A673 (cell line): Measurements from ENCODE around the gene ULBP3. TPM values are rescaled to one million over a fixed set of nuclear protein-coding genes. Genes with fewer than 3 reads are reported as not detected.

Experiments
- BruUV-seq: library from RNA; stranded (reverse); fragments of 400-500 nt; replicated peaks from 2 replicates; lab custom pipeline; 2021; lab: Mats Ljungman, UMichigan
- CTCF ChIA-PET: fragments of 300-600 bp; sonication (Branson Sonifier 250); formaldehyde crosslinking; loops from one replicate; lab custom pipeline; 2022; ENCODE audit warnings: antibody characterized with exemption; lab: Charles Lee
- POLR2A ChIA-PET: fragments of 300-600 bp; sonication (Branson Sonifier 250); formaldehyde crosslinking; loops from one replicate; lab custom pipeline; 2022; ENCODE audit warnings: antibody characterized with exemption; ENCODE audit not compliant: low non-redundant PET; lab: Charles Lee
- DNase-seq: peaks from one replicate; pipeline ENCODE4 v3.0.0-alpha.2; 2015; ENCODE audit warnings: low spot score
- H3K27ac ChIP-seq: fragments of 200-600 bp; sonication (generic); 2 replicates; pipeline ENCODE4 v1.5.1; 2016; ENCODE audit warnings: mixed run types, low read depth, mild to moderate bottlenecking, mixed read lengths, antibody characterized with exemption, low read length; ENCODE audit not compliant: poor library complexity, severe bottlenecking
- H3K27me3 ChIP-seq: fragments of 200-600 bp; sonication (generic); replicated peaks from 2 replicates; pipeline ENCODE4 v1.6.1; 2017; ENCODE audit warnings: mixed run types, low read depth, mild to moderate bottlenecking, mixed read lengths, antibody characterized with exemption, low read length; ENCODE audit not compliant: insufficient read depth, poor library complexity
- H3K36me3 ChIP-seq: fragments of 200-600 bp; sonication (generic); 2 replicates; pipeline ENCODE4 v1.6.1; 2016; ENCODE audit warnings: mixed run types, mild to moderate bottlenecking, mixed read lengths, antibody characterized with exemption, low read length; ENCODE audit not compliant: insufficient read depth, poor library complexity, severe bottlenecking
- H3K4me1 ChIP-seq: fragments of 200-600 bp; sonication (generic); 2 replicates; pipeline ENCODE4 v1.6.1; 2017; ENCODE audit warnings: mixed run types, mild to moderate bottlenecking, mixed read lengths, antibody characterized with exemption, low read length; ENCODE audit not compliant: insufficient read depth, poor library complexity, severe bottlenecking
- H3K4me3 ChIP-seq: fragments of 200-600 bp; sonication (generic); 2 replicates; pipeline ENCODE4 v1.5.1; 2016; ENCODE audit warnings: low read depth, mixed run types, mild to moderate bottlenecking, mixed read lengths, low read length; ENCODE audit not compliant: poor library complexity, severe bottlenecking
- H3K9me3 ChIP-seq: fragments of 200-600 bp; sonication (generic); 2 replicates; pipeline ENCODE4 v1.6.1; 2016; ENCODE audit warnings: mixed run types, low read depth, mild to moderate bottlenecking, mixed read lengths, antibody characterized with exemption, low read length; ENCODE audit not compliant: poor library complexity, severe bottlenecking
- CTCF ChIP-seq: fragments of 300-800, 200-600 bp; sonication (generic); conservative IDR thresholded peaks from 2 replicates; pipeline ENCODE4 v1.5.1; 2017; ENCODE audit warnings: low read depth, mild to moderate bottlenecking, antibody characterized with exemption, low read length, moderate library complexity, mixed read lengths
- EZH2 ChIP-seq: fragments of 200-600 bp; sonication (generic); IDR thresholded peaks from 2 replicates; pipeline ENCODE4 v1.6.1; 2017; ENCODE audit warnings: borderline replicate concordance, low read depth, mild to moderate bottlenecking, mixed read lengths, antibody characterized with exemption, low read length; ENCODE audit not compliant: poor library complexity, severe bottlenecking
- intact Hi-C: fragments of 100-400 bp; cut with micrococcal nuclease; formaldehyde crosslinking; loops from one replicate; pipeline ENCODE4 v1.10.0; 2022; ENCODE audit not compliant: unreplicated experiment
- total RNA-seq: library from RNA; stranded (reverse); gene quantifications from 2 replicates; pipeline ENCODE4 v1.2.3, GENCODE V29; 2021

ULBP3 gene
- total RNA-seq, 1 experiment from 2014 or later: 1.6 TPM

DNA sequence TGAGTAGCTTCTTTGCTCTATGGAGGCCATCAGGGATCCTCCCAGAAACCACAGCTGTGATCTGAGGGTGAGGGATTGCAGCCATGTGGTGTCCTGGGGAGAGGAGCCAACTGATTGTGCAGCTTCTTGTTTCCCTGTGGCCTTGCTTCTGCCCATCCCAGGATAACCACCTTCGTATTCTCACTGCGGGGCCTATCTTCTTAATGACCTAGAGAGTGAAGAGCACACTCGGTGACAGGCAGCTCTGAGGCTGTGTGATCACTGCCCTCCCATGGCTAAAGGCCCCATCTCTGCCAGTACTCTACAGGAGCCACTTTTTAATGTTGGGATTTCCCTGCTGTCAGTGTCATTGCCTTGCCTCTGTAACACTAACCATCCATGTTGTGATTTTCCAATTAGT, 38.3 kb downstream of the ULBP3 start:
- H3K36me3 ChIP-seq: no peaks in the 10 kb centered on the region
- BruUV-seq: no TSS peak

DNA sequence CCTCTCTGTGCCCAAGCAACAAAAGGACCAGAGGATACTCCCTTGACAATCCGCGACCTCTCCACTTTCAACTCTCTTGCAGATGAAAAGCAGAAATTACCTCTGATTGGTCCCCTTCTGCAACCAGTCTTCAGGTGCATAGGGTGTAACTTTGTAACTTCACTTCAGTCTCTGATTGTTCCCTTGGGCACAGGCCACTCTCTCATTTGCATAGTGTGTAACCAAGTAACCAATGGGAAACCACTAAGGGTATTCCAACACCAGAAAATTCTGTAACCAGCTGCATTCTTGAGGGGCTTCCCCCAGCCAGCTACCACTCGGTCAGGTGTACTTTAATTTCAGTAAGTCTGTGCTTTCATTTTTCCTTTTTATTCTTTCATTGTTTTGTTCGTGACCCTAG, 39.2 kb downstream of the ULBP3 start:
- H3K9me3 ChIP-seq: no peaks in the 10 kb centered on the region
- intact Hi-C loops: no loop called here
- DNase-seq: no peak
- no TSS peak for BruUV-seq
- H3K27me3 ChIP-seq: peaks cover 28% of the 10 kb centered on the region
- no peak overlapping the region for H3K4me3 ChIP-seq
- TF ChIP-seq CTCF: no peak
- no peak for TF ChIP-seq EZH2
- POLR2A ChIA-PET: no interaction called here
- no peaks in the 10 kb centered on the region for H3K36me3 ChIP-seq
- CTCF ChIA-PET: no interaction called here
- no peak overlapping the region for H3K27ac ChIP-seq
- H3K4me1 ChIP-seq: peaks cover 8% of the 10 kb centered on the region

More for the DNA sequence above, 38.3 kb downstream of the ULBP3 start:
- Histone ChIP-seq H3K9me3 (no peaks in the 10 kb centered on the region), H3K4me3 (no peak overlapping the region), H3K27ac (no peak overlapping the region), H3K27me3 (peaks cover 29% of the 10 kb centered on the region), H3K4me1 (peaks cover 3% of the 10 kb centered on the region)
- DNase-seq: no peak
- intact Hi-C loops: no loop called here
- TF ChIP-seq EZH2 (no peak), CTCF (no peak)
- ChIA-PET POLR2A (no interaction called here), CTCF (no interaction called here)

DNA sequence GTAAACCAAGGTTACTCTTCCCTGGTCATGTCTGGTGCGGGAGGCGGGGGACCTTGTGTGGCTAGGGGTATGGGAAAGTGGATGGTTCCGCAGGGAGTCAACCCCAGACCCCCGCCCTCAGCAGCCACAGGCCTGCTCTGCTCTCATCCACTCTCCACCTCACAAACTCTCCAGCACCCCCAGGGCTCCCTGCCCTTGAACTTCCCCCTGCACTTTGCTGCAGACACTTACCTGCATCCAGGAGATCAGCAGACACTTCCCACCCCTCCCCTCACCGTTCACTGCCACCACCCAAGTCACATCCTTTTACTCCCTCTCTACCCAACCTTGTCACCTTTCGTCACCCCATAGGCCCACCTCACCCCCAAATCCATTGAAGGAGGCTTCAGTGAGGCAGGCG, 39.6 kb downstream of the ULBP3 start:
- ChIA-PET CTCF (no interaction called here), POLR2A (no interaction called here)
- peaks cover 8% of the 10 kb centered on the region for H3K4me1 ChIP-seq
- H3K9me3 ChIP-seq: no peaks in the 10 kb centered on the region
- peaks cover 23% of the 10 kb centered on the region for H3K27me3 ChIP-seq
- intact Hi-C loops: no loop called here
- no peak overlapping the region for H3K4me3 ChIP-seq
- TF ChIP-seq CTCF (no peak), EZH2 (no peak)
- no peak overlapping the region for H3K27ac ChIP-seq
- BruUV-seq: no TSS peak
- no peaks in the 10 kb centered on the region for H3K36me3 ChIP-seq
- DNase-seq: no peak
